Measurements from ENCODE around the gene TXN2. TPM values are rescaled to one million over a fixed set of nuclear protein-coding genes. Genes with fewer than 3 reads are reported as not detected.

The TXN2 gene
- total RNA-seq, 2 donors from 2014 or later, result 26.7 to 31.4 TPM

DNA sequence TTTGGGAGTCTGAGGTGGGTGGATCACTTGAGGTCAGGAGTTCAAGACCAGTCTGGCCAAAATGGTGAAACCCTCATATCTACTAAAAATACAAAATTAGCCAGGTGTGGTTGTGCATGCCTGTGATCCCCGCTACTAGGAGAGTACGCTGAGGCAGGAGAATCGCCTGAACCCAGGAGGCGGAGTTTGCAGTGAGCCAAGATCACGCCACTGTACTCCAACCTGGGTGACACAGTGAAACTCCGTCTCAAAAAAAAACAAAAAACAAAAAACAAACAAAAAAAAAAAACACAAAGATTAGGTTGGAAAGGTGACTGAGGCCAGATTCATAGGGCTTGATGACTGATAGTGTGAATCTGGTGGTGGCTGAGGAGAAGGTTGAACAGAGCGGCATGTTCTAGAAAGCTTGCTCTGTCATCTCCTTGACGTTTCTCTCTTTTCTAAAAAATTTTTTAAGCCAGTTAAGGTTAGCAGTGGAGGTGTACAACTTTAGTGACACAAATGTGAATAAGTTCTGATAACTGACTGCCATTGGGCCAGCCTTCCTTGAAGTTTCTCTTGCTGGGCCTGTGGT lies 40.9 kb downstream of the TXN2 start:
- no peak overlapping the region for H3K4me3 ChIP-seq
- ATAC-seq (ENCODE audit: insufficient number of reproducible peaks, low FRiP score, low read depth), result no peak
- DNase-seq (ENCODE audit: low spot score), result no peak
- no peaks in the 10 kb centered on the region for H3K4me1 ChIP-seq (ENCODE audit: control insufficient read depth in 1 of 2, low read depth in 2 of 2)
- H3K36me3 ChIP-seq, result no peaks in the 10 kb centered on the region
- H3K27me3 ChIP-seq (replicated peaks; ENCODE audit: insufficient read depth), result no peaks in the 10 kb centered on the region
- no peak overlapping the region for H3K27ac ChIP-seq
- no peak for TF ChIP-seq CTCF (IDR thresholded peaks at IDR 0.05)
- no peaks in the 10 kb centered on the region for H3K9me3 ChIP-seq

DNA sequence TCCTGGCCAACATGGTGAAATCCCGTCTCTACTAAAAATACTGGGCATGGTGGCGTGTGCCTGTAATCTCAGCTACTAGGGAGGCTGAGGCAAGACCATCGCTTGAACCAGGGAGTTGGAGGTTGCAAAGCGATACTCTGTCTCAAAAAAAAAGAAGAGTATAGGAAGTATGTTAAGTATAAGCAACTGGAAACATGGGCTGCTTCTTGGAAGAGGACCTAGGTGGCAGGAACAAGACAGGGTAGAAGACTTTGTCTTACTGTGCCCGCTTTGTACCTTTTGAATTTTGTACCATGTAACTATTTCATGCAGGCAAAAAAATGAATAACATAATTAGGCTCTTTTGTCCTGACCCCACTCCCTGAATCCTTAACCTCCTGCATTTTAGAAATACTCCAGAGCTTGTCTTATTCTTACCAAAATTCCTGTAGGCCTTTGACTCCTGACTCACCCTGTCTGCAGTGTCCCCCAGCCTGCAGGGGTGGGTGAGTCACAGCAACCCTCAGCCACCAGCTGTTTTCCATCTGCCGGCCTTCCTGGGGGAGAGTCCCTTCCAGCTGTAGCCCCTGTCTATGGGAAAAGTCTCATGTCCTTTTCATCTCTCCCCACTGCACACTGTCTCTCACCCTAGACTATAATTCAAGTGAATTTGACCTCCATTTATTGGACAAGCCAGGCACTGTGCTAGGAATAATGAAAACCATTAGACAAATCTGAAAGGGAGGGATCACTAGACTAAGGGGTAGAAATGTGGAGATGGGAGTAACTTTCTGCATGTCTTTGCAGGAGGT lies 41.8 kb downstream of the TXN2 start:
- ATAC-seq (ENCODE audit: insufficient number of reproducible peaks, low FRiP score, low read depth) (peak; percentile 45), DNase-seq (ENCODE audit: low spot score) (no peak)
- Histone ChIP-seq H3K9me3 (no peaks in the 10 kb centered on the region), H3K4me3 (no peak overlapping the region), H3K36me3 (no peaks in the 10 kb centered on the region), H3K27ac (peak overlapping the region in 1 of 2 donors; percentile 17), H3K4me1 (ENCODE audit: control insufficient read depth in 1 of 2, low read depth in 2 of 2) (no peaks in the 10 kb centered on the region), H3K27me3 (replicated peaks; ENCODE audit: insufficient read depth) (no peaks in the 10 kb centered on the region)
- no peak for TF ChIP-seq CTCF (IDR thresholded peaks at IDR 0.05)

GRCh38 chr22:36435516-36436415 lies 45.7 kb downstream of the TXN2 start:
- Histone ChIP-seq H3K4me1 (ENCODE audit: control insufficient read depth in 1 of 2, low read depth in 2 of 2) (peaks cover 0 to 7% of the 10 kb centered on the region in 2 donors), H3K9me3 (no peaks in the 10 kb centered on the region), H3K27ac (no peak overlapping the region), H3K36me3 (no peaks in the 10 kb centered on the region), H3K4me3 (no peak overlapping the region), H3K27me3 (replicated peaks; ENCODE audit: insufficient read depth) (no peaks in the 10 kb centered on the region)
- no peak for DNase-seq (ENCODE audit: low spot score)
- TF ChIP-seq CTCF (IDR thresholded peaks at IDR 0.05), result no peak
- no peak for ATAC-seq (ENCODE audit: insufficient number of reproducible peaks, low FRiP score, low read depth)

- ATAC-seq (ENCODE audit: insufficient number of reproducible peaks, low FRiP score, low read depth), result no peak
- H3K9me3 ChIP-seq, result no peaks in the 10 kb centered on the region
- TF ChIP-seq CTCF (IDR thresholded peaks at IDR 0.05), result no peak
- no peaks in the 10 kb centered on the region for H3K36me3 ChIP-seq
- no peak overlapping the region for H3K4me3 ChIP-seq
- peaks cover 0 to 7% of the 10 kb centered on the region in 2 donors for H3K4me1 ChIP-seq (ENCODE audit: control insufficient read depth in 1 of 2, low read depth in 2 of 2)
- no peaks in the 10 kb centered on the region for H3K27me3 ChIP-seq (replicated peaks; ENCODE audit: insufficient read depth)
- DNase-seq (ENCODE audit: low spot score), result no peak
- no peak overlapping the region for H3K27ac ChIP-seq
Measured at GRCh38 chr22:36433318-36434231, 47.9 kb downstream of the TXN2 start.
